NOMO-1 treated with dmso at 0.1 percent for 144 hours (cell line): Measurements from ENCODE around the gene KPNA3.
"Not testable (repeated sequence)": the region's sequence is repeated elsewhere in the genome, so short reads cannot be mapped to it uniquely, and the experiment has no call there.

Source experiments
- DNase-seq: peaks from one replicate; lab custom pipeline; 2025; ENCODE audit not compliant: unreplicated experiment; lab: John Stamatoyannopoulos, UW

Gene KPNA3

GRCh38 chr13:49792550-49793324, at the start of gene KPNA3:
TSS of gene KPNA3 (minus strand) at chr13:49792682. CDS start at chr13:49792506, 176 bp downstream.
- DNase-seq, result peak; percentile 96

- DNase-seq, result no peak
Observed at GRCh38 chr13:49841964-49842363, 49.5 kb upstream of the KPNA3 start.

GRCh38 chr13:49840675-49841074, 48.2 kb upstream of the KPNA3 start:
- DNase-seq, result no peak

- DNase-seq, result peak; percentile 13
Observed at GRCh38 chr13:49840266-49840665, 47.8 kb upstream of the KPNA3 start.

- no peak for DNase-seq
Observed at GRCh38 chr13:49838989-49839388, 46.5 kb upstream of the KPNA3 start.

- no peak for DNase-seq
Observed at GRCh38 chr13:49836516-49836915, 44.0 kb upstream of the KPNA3 start.

- no peak for DNase-seq
Observed at GRCh38 chr13:49833402-49833801, 40.9 kb upstream of the KPNA3 start.

GRCh38 chr13:49831455-49831854, 39.0 kb upstream of the KPNA3 start:
- DNase-seq, result no peak

GRCh38 chr13:49830721-49831120, 38.2 kb upstream of the KPNA3 start:
- DNase-seq, result no peak

GRCh38 chr13:49829715-49830114, 37.2 kb upstream of the KPNA3 start:
- DNase-seq, result no peak

- DNase-seq, result peak; percentile 78
Observed at GRCh38 chr13:49828453-49828852, 36.0 kb upstream of the KPNA3 start.

GRCh38 chr13:49827891-49828290, 35.4 kb upstream of the KPNA3 start:
- no peak for DNase-seq

GRCh38 chr13:49827336-49827735, 34.9 kb upstream of the KPNA3 start:
- DNase-seq, result no peak

- DNase-seq, result no peak
Observed at GRCh38 chr13:49821216-49822009, 28.9 kb upstream of the KPNA3 start.

- DNase-seq, result no peak
Observed at GRCh38 chr13:49820591-49821215, 28.2 kb upstream of the KPNA3 start.

- DNase-seq, result not testable (repeated sequence)
Observed at GRCh38 chr13:49816047-49816446, 23.6 kb upstream of the KPNA3 start.

GRCh38 chr13:49814551-49815270, 22.2 kb upstream of the KPNA3 start:
- DNase-seq, result no peak

- DNase-seq, result no peak
Observed at GRCh38 chr13:49812812-49813211, 20.3 kb upstream of the KPNA3 start.

GRCh38 chr13:49811527-49811908, 19.0 kb upstream of the KPNA3 start:
- DNase-seq, result no peak

GRCh38 chr13:49810567-49811526, 18.4 kb upstream of the KPNA3 start:
- no peak for DNase-seq
